ENCODE measurements around the gene SH3RF2.

The SH3RF2 gene

GRCh38 chr5:145921211-145921610 is 15.2 kb upstream of the SH3RF2 start:
- peak; percentile 74 for DNase-seq (ENCODE audit: low spot score)

DNA sequence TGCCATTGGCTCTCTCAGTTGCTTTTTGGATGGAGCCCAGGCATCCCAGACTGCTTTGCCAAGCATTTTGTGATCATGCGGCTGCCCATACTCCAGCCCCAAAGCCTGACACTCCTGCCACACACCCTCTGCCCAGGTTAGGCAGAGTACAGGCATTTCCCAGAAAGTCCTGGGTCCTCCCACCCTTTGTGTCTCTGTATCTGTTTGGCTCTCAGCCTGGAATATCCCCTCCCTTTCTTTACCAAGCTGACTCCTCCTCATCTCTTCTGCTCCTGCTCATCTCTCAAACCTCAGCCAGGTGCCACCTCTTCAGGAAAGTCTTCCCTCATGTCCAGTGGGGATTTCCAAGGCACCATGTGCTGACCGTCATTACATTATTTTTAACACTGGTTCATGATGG is 14.3 kb upstream of the SH3RF2 start:
- DNase-seq (ENCODE audit: low spot score) = peak; percentile 48

- no peak for DNase-seq (ENCODE audit: low spot score)
These were observed 13.0 kb upstream of the SH3RF2 start for GRCh38 chr5:145923405-145923804.

DNA sequence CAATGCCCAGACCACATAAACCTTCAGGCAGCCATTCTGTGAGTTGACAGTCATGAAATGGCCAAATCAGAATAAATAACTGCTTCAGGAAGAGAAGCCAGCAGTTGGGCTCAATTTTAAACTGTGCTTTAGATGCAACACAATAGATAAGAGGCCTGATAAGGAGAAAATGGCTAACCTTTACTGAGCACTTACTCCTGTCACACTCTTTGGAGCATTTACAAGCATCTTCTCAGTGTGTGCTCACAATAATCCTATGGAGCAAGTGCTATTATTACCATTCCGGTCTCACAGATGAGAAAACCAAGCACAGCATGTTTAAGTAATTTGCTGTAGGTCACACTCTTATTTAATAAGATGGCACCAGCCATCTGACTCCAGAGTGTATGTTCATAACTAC is 11.5 kb upstream of the SH3RF2 start:
- no peak for DNase-seq (ENCODE audit: low spot score)

DNA sequence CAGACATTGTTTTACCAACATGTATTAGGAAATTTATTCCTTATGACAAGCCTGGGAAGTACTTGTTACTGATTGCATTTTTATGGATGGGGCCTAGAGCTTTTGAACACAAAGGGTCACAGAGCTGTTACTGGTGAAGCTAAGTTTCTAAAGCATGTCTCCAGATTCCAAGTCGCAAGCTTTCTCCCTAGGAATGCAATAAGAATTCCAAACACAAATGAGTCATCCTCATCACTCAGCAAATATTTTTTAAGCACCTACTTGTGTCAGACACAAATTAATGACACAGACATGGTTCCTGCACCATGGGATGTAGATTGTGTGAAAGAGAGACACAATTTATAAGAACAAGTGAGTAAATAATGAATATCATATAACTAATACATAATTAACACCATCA is 11.0 kb upstream of the SH3RF2 start:
- peak; percentile 92 for DNase-seq (ENCODE audit: low spot score)

GRCh38 chr5:145925803-145926202 is 10.6 kb upstream of the SH3RF2 start:
- peak; percentile 31 for DNase-seq (ENCODE audit: low spot score)

- DNase-seq (ENCODE audit: low spot score) = no peak
These were observed 4.7 kb upstream of the SH3RF2 start for GRCh38 chr5:145931718-145932117.

DNA sequence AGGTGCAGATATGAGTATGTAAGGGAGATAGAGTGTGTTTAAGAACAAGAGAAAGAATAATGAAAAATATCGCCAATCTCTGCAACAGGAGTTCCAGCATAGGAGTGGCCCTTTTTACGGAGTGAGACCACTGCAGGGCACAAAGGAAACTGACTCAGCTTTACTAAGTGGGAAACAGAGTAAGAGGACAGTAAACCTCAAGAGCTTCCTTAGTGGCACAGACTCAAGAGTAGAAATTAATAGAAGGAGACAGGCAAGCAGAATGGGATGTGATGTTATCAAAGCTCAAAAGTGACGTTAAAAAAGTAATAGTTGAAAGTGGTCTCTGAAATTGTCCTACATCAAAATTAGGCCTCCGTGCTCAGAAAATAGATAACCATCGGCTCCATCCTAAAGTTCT is 2.1 kb upstream of the SH3RF2 start:
- no peak for DNase-seq (ENCODE audit: low spot score)

DNA sequence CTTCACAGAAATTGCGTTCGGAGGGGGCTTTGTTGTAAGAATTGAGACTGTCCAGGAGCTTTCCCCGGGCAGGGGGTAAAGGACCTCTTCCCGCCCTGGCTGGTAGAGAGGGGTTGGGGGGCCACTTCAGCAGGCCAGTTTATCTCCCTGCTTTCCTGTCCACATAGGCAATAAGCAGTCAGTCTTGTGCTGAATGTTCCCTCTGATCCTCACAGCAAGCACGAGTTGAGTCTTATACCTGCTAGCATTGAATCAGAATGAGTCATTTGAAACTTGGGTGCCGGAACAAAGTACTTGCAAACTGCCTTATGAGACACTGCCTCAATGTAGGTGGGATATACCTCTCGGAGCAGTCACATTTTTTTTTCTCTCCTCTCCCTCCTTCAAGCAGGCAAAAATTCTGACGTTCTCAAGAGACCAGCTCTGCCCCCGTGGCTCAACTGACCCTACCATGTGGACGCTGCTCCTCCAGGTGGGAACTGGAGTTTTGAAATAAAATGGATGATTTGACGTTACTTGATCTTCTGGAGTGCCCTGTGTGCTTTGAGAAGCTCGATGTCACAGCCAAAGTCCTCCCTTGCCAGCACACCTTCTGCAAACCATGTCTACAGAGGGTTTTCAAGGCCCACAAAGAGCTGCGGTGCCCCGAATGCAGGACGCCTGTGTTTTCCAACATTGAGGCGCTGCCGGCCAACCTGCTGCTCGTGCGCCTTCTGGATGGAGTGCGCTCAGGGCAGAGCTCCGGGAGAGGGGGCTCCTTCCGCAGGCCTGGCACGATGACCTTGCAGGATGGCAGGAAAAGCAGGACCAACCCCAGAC is 1.3 kb downstream of the SH3RF2 start:
- DNase-seq (ENCODE audit: low spot score) = peak; percentile 92

DNA sequence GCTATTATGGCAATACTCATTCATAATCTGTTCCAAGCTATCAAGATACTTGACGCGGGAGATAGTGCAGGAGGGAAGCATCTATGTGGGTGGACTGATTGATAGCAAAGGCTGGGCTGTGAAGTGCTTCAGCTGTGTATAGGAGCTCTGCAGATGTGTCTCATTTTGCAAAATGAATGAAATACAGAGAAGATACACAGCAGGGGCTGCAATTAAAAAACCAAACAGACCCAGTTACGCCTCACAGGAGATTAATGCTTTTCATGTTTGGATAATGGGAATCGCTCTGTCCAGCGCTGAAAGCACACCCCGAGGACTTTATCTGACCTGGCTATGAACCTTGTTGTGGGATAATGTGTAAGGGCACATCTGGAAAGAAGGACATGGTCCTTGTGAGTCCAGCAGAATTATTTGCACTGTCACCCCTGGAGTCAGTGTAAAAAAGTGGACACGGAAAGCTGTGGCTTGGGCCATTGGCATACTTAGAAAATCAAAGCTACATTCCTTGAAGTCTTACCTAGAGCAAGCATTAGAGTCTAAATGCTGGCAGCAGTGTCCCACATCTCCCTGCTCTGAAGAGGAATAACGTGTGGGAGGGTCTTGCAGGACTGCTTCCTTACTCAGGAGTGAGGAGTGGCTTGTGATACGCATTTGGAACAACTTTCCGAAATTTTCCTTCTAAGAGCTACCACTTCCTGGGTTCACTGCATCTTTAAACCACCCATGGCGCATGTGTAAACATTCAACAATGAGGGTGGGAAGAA is 2.6 kb downstream of the SH3RF2 start:
- peak; percentile 17 for DNase-seq (ENCODE audit: low spot score)

- no peak for DNase-seq (ENCODE audit: low spot score)
These were observed 3.2 kb downstream of the SH3RF2 start for GRCh38 chr5:145939540-145940065.

- no peak for DNase-seq (ENCODE audit: low spot score)
These were observed 4.7 kb downstream of the SH3RF2 start for GRCh38 chr5:145941096-145941447.

GRCh38 chr5:145941448-145942130 is 5.2 kb downstream of the SH3RF2 start:
- DNase-seq (ENCODE audit: low spot score) = peak; percentile 86

DNA sequence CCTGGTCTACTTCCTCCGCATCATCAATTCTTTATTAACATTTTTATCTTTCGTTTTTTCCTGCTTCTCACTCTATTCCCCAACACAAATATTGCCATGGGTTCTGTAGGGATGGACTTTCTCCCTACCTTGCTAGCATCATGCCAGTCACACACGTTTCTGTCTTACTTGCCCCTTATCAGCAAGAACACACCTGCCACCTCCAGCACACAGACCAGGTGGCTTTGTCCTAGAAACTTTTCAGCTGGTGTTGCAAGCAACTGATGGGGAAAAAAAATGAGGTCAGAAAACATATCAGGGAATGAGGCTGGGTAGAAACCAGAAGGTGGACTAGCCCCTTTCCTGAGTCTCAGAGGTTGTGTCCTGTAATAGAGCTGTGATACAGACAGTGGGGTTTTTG is 5.8 kb downstream of the SH3RF2 start:
- DNase-seq (ENCODE audit: low spot score) = no peak

DNA sequence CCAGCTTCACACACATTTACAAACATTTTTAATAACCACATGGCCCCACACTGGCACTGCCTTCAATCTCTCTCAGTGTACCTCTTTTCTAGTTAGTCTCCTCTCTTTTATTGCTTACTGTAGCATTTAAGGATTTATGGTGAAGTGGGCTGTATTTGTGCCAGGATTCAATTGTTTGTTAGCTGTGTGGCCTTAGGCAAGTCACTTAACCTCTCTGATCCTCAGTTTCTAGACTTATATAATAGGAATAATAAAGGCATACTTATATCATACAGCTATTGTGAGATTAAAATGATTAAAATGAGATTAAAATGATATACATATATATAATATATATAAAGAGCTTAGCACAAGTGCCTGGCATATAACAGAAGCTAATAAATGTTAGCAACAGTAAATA is 6.4 kb downstream of the SH3RF2 start:
- no peak for DNase-seq (ENCODE audit: low spot score)

- peak; percentile 74 for DNase-seq (ENCODE audit: low spot score)
These were observed 7.3 kb downstream of the SH3RF2 start for GRCh38 chr5:145943674-145944121.

- DNase-seq (ENCODE audit: low spot score) = no peak
These were observed 8.0 kb downstream of the SH3RF2 start for GRCh38 chr5:145944328-145944727.

GRCh38 chr5:145945620-145946111 is 9.3 kb downstream of the SH3RF2 start:
- DNase-seq (ENCODE audit: low spot score) = peak; percentile 22

GRCh38 chr5:145946112-145946861 is 9.9 kb downstream of the SH3RF2 start:
- peak; percentile 100 for DNase-seq (ENCODE audit: low spot score)

GRCh38 chr5:145947581-145947980 is 11.2 kb downstream of the SH3RF2 start:
- no peak for DNase-seq (ENCODE audit: low spot score)

GRCh38 chr5:145948047-145948446 is 11.7 kb downstream of the SH3RF2 start:
- no peak for DNase-seq (ENCODE audit: low spot score)

DNA sequence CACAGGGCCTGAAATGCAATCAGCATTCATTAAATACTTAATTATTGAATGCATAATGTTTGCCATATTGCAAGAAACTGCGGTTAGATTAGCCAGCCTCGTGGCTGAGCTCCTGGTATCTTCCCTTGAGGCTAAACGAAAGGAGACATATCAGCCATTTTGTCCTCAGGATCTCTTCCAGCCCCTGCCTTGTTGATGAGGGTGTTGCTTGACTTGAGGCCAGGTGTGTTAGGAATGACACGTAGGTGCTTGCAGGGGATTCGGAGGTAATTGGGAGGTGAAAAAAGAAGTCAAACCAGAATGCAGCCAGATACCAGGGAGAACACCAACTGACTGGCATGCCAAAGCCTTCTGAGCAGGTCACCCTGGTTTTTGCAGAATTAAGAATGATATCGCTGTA is 12.5 kb downstream of the SH3RF2 start:
- no peak for DNase-seq (ENCODE audit: low spot score)

Measured in kidney tubule cell (primary cell).